Measurements from ENCODE around the gene CYB5R4.

- TF ChIP-seq CTCF (IDR thresholded peaks at IDR 0.05 in 8 of 11, conservative IDR thresholded peaks at IDR 0.05 in 3 of 11) (no peak), POLR2A (IDR thresholded peaks at IDR 0.05) (no peak)
Observed at GRCh38 chr6:83927470-83927869, 68.0 kb downstream of the CYB5R4 start.
